Testis (tissue), 3 donors: Measurements from ENCODE around the gene GRSF1. TPM values are rescaled to one million over a fixed set of nuclear protein-coding genes. Genes with fewer than 3 reads are reported as not detected.

Experiments
- DNase-seq: peaks from one replicate; pipeline ENCODE4 v3.0.0-alpha.2; 2019
- H3K27ac ChIP-seq, 2 donors: fragments of 200-600 bp; sonication (generic); one replicate each; pipeline ENCODE4 v1.5.1; 2019
- H3K27me3 ChIP-seq: fragments of 200-600 bp; sonication (generic); one replicate; pipeline ENCODE4 v1.5.1; 2019
- H3K36me3 ChIP-seq: fragments of 200-600 bp; sonication (generic); one replicate; pipeline ENCODE4 v1.5.1; 2017; ENCODE audit warnings: low read depth; ENCODE audit errors: missing control alignments
- H3K4me1 ChIP-seq: fragments of 200-600 bp; sonication (generic); one replicate; pipeline ENCODE4 v1.5.1; 2019
- H3K4me3 ChIP-seq, 2 donors: fragments of 200-600 bp; sonication (generic); one replicate each; pipeline ENCODE4 v1.5.1; 2017 to 2019
- H3K9me3 ChIP-seq: fragments of 200-600 bp; sonication (generic); one replicate; pipeline ENCODE4 v1.5.1; 2017
- POLR2A ChIP-seq: fragments of 450-650 bp; IDR thresholded peaks from one replicate; pipeline ENCODE4 v1.6.1; 2017; ENCODE audit warnings: antibody characterized with exemption, mild to moderate bottlenecking, moderate library complexity
- WGBS, 2 donors: methylation state at CpG; one replicate each; pipeline ENCODE4 v1.1.5; 2018; 5-methylcytosine and 5-hydroxymethylcytosine counted together
- intact Hi-C: fragments of 100-400 bp; cut with DNase I; formaldehyde crosslinking; loops from one replicate; pipeline ENCODE4 v1.15.1; 2023; ENCODE audit warnings: low total_unique reads
- polyA plus RNA-seq: library from polyadenylated mRNA; stranded (reverse); fragments of 350-450 nt; fragmentation: Illumina TruSeq; extraction: RNeasy Lipid Tissue Mini Kit (QIAGEN cat#74804); gene quantifications from one replicate; pipeline ENCODE4 v1.2.3, GENCODE V29; 2014; ENCODE audit warnings: low read depth, low replicate concordance; ENCODE audit not compliant: insufficient read depth
- total RNA-seq, 2 donors: library from RNA; depleted of rRNA; stranded (reverse); fragments of >200 nt; gene quantifications; one replicate each; pipeline ENCODE4 v1.2.3, GENCODE V29; 2016
- TF ChIP-seq, protein P1 (sequence below), 3 experiments: fragments of 450-650 bp in 2 of 3; fragments of 200-600 bp in 1 of 3; sonication (generic) in 1 of 3; IDR thresholded peaks; one replicate each; pipeline ENCODE4 v1.5.1; 2016 to 2019; ENCODE audit warnings: antibody characterized with exemption in 3 of 3, mild to moderate bottlenecking in 2 of 3, moderate library complexity in 1 of 3

The GRSF1 gene
- total and polyA plus RNA-seq, 3 donors from 2014 or later: 59.8 to 70.2 (median 66.8) TPM

- intact Hi-C loops: no loop called here
- 90 to 91% methylated on average over 19 of the region's 19 CpGs for WGBS, 2 donors
These were observed 34.8 kb upstream of the GRSF1 start for GRCh38 chr4:70874268-70875156.

GRCh38 chr4:70873216-70873615, 33.5 kb upstream of the GRSF1 start:
- Histone ChIP-seq H3K4me3 (no peak overlapping the region), H3K9me3 (no peaks in the 10 kb centered on the region), H3K4me1 (no peaks in the 10 kb centered on the region), H3K36me3 (no peaks in the 10 kb centered on the region), H3K27ac (no peak overlapping the region), H3K27me3 (no peaks in the 10 kb centered on the region)
- DNase-seq: no peak
- intact Hi-C loops: no loop called here
- 88 to 91% methylated on average over 3 of the region's 3 CpGs for WGBS, 2 donors
- TF ChIP-seq, protein P1, sequence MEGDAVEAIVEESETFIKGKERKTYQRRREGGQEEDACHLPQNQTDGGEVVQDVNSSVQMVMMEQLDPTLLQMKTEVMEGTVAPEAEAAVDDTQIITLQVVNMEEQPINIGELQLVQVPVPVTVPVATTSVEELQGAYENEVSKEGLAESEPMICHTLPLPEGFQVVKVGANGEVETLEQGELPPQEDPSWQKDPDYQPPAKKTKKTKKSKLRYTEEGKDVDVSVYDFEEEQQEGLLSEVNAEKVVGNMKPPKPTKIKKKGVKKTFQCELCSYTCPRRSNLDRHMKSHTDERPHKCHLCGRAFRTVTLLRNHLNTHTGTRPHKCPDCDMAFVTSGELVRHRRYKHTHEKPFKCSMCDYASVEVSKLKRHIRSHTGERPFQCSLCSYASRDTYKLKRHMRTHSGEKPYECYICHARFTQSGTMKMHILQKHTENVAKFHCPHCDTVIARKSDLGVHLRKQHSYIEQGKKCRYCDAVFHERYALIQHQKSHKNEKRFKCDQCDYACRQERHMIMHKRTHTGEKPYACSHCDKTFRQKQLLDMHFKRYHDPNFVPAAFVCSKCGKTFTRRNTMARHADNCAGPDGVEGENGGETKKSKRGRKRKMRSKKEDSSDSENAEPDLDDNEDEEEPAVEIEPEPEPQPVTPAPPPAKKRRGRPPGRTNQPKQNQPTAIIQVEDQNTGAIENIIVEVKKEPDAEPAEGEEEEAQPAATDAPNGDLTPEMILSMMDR (IDR thresholded peaks at IDR 0.05): no peak
- TF ChIP-seq POLR2A: no peak

More at GRCh38 chr4:70874268-70875156, 34.8 kb upstream of the GRSF1 start:
- Histone ChIP-seq H3K9me3 (no peaks in the 10 kb centered on the region), H3K27ac (no peak overlapping the region), H3K4me3 (no peak overlapping the region), H3K27me3 (no peaks in the 10 kb centered on the region), H3K4me1 (no peaks in the 10 kb centered on the region), H3K36me3 (no peaks in the 10 kb centered on the region)
- no peak for DNase-seq
- TF ChIP-seq, protein P1 (IDR thresholded peaks at IDR 0.05): no peak
- TF ChIP-seq POLR2A: no peak

- no peaks in the 10 kb centered on the region for H3K9me3 ChIP-seq
- H3K4me3 ChIP-seq: no peak overlapping the region
- no peak for DNase-seq
- no peaks in the 10 kb centered on the region for H3K27me3 ChIP-seq
- intact Hi-C loops: no loop called here
- no peak for TF ChIP-seq POLR2A
- TF ChIP-seq, protein P1 (IDR thresholded peaks at IDR 0.05): no peak
- no peaks in the 10 kb centered on the region for H3K36me3 ChIP-seq
- no peaks in the 10 kb centered on the region for H3K4me1 ChIP-seq
- H3K27ac ChIP-seq: no peak overlapping the region
These were observed 29.1 kb upstream of the GRSF1 start for GRCh38 chr4:70868778-70869177.

- TF ChIP-seq, protein P1 (IDR thresholded peaks at IDR 0.05): no peak
- TF ChIP-seq POLR2A: no peak
- no peaks in the 10 kb centered on the region for H3K36me3 ChIP-seq
These were observed 23.6 kb upstream of the GRSF1 start for GRCh38 chr4:70863099-70863790.

More at GRCh38 chr4:70863099-70863790, 23.6 kb upstream of the GRSF1 start:
- Histone ChIP-seq H3K9me3 (no peaks in the 10 kb centered on the region), H3K27me3 (no peaks in the 10 kb centered on the region), H3K4me3 (no peak overlapping the region), H3K4me1 (no peaks in the 10 kb centered on the region), H3K27ac (no peak overlapping the region)
- DNase-seq: no peak
- 67 to 73% methylated on average over 6 of the region's 6 CpGs for WGBS, 2 donors
- intact Hi-C loops: no loop called here
